ENCODE results near the gene TAGAP.

GRCh38 chr6:159036673-159037072 lies 8.1 kb downstream of the TAGAP start:
- TF ChIP-seq CTCF (IDR thresholded peaks at IDR 0.05; ENCODE audit: low read length): no peak
- no peak for TF ChIP-seq EZH2 (IDR thresholded peaks at IDR 0.05; ENCODE audit: borderline replicate concordance, low read length)

All from OCI-LY1 (cell line).